Gastrocnemius medialis (tissue), 4 donors: Measurements from ENCODE around the gene NTN1.

Experiments
- POLR2A ChIP-seq, 2 donors: fragments of 450-650 bp; IDR thresholded peaks; one replicate each; pipeline ENCODE4 v1.6.1; 2017; ENCODE audit warnings: antibody characterized with exemption in 2 of 2, mild to moderate bottlenecking in 2 of 2, moderate library complexity in 2 of 2
- TF ChIP-seq, protein P1 (sequence below), 5 experiments: fragments of 450-650 bp in 3 of 5; fragments of 200-600 bp in 2 of 5; sonication (generic) in 2 of 5; IDR thresholded peaks in 4 of 5; conservative IDR thresholded peaks in 1 of 5; 1 replicate in 4 of 5; 2 replicates in 1 of 5; pipeline ENCODE4 v1.5.1; 2016 to 2019; ENCODE audit warnings: antibody characterized with exemption in 5 of 5, mild to moderate bottlenecking in 3 of 5, moderate library complexity in 3 of 5

- TF ChIP-seq, protein P1, sequence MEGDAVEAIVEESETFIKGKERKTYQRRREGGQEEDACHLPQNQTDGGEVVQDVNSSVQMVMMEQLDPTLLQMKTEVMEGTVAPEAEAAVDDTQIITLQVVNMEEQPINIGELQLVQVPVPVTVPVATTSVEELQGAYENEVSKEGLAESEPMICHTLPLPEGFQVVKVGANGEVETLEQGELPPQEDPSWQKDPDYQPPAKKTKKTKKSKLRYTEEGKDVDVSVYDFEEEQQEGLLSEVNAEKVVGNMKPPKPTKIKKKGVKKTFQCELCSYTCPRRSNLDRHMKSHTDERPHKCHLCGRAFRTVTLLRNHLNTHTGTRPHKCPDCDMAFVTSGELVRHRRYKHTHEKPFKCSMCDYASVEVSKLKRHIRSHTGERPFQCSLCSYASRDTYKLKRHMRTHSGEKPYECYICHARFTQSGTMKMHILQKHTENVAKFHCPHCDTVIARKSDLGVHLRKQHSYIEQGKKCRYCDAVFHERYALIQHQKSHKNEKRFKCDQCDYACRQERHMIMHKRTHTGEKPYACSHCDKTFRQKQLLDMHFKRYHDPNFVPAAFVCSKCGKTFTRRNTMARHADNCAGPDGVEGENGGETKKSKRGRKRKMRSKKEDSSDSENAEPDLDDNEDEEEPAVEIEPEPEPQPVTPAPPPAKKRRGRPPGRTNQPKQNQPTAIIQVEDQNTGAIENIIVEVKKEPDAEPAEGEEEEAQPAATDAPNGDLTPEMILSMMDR (IDR thresholded peaks at IDR 0.05 in 4 of 5, conservative IDR thresholded peaks at IDR 0.05 in 1 of 5) = no peak
- TF ChIP-seq POLR2A (IDR thresholded peaks at IDR 0.05) = no peak
These were observed 233.5 kb downstream of the NTN1 start for GRCh38 chr17:9254841-9255240.
